GM12865 (cell line): ENCODE measurements around the gene VAPA.
"Not testable (repeated sequence)": the region's sequence is repeated elsewhere in the genome, so short reads cannot be mapped to it uniquely, and the experiment has no call there.

ENCODE experiments used
- DNase-seq: peaks from one replicate; pipeline ENCODE4 v3.0.0; 2010; ENCODE audit warnings: low read depth
- H3K4me3 ChIP-seq: 2 replicates; pipeline ENCODE4 v1.5.1; 2011; ENCODE audit warnings: mild to moderate bottlenecking, low read depth, low read length, control low read depth
- TF ChIP-seq, protein P1 (sequence below): IDR thresholded peaks from 2 replicates; pipeline ENCODE4 v1.5.1; 2011; ENCODE audit warnings: low read length, control low read depth, low read depth, inconsistent platforms; ENCODE audit not compliant: insufficient read depth; ENCODE audit errors: missing control alignments

Gene VAPA

DNA sequence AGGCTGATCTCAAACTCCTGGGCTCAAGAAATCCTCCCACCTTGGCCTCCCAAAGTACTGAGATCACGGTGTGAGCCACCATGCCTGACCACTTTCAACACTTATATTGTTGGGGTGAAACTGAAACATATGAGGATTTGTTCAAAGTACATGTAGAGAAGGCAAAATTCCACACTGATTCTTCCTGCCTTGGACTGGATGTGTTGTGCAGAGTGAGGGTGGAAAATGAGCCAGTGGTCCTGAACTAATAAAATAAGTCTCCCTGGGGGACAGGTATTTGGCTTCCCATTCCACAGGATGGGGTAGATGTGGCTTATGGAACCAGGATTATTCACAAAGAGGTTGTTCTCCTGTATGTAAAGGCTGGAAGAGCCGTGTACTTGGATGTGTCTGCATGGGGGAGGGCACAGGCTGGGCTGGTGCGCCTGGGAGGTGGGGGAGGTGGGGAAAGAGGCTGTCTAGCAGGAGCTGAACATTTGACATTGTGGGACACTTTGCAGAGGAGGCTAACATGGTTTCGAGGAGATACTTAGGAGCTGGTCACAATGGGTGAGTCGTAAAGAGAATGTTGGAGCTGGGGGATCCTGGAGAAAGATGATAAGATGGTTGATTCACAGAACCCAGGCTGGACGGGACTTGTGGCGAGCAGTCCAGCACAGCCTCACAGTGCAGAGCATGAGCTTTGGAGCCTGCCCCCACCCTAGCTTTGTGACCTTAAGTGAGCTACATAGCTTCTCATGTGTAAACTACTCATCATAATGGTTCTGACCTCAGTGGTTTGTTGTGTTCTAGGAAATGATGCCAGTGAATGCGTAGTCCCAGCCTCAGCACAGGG is 28.4 kb upstream of the VAPA start, which contains the start of gene TXNDC2:
TSS of gene TXNDC2 (plus strand) at position 804 of the 835 bp plus-strand sequence. CDS start 708 bp downstream, outside the sequence.
- TF ChIP-seq, protein P1, sequence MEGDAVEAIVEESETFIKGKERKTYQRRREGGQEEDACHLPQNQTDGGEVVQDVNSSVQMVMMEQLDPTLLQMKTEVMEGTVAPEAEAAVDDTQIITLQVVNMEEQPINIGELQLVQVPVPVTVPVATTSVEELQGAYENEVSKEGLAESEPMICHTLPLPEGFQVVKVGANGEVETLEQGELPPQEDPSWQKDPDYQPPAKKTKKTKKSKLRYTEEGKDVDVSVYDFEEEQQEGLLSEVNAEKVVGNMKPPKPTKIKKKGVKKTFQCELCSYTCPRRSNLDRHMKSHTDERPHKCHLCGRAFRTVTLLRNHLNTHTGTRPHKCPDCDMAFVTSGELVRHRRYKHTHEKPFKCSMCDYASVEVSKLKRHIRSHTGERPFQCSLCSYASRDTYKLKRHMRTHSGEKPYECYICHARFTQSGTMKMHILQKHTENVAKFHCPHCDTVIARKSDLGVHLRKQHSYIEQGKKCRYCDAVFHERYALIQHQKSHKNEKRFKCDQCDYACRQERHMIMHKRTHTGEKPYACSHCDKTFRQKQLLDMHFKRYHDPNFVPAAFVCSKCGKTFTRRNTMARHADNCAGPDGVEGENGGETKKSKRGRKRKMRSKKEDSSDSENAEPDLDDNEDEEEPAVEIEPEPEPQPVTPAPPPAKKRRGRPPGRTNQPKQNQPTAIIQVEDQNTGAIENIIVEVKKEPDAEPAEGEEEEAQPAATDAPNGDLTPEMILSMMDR, result no peak
- DNase-seq, result no peak
- no peak within 1 kb of the TSS for H3K4me3 ChIP-seq

DNA sequence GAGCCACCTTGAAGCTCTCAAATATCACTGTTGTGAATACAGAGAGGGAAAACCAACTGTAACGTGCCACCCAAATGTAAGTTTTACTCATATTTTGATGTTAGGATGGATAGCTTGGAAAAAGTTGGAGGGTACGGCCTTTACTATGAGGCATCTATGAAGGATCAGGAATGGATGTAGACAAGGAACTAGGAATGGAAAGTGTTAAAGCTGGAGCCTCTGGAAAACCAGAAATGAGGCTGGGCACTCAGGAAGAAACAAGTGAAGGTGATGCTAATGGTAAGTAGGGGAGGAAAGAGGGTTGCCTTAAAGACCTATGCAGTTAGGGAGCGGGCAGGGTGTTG is 27.8 kb upstream of the VAPA start:
- no peak overlapping the region for H3K4me3 ChIP-seq
- TF ChIP-seq, protein P1, result no peak
- DNase-seq, result no peak

DNA sequence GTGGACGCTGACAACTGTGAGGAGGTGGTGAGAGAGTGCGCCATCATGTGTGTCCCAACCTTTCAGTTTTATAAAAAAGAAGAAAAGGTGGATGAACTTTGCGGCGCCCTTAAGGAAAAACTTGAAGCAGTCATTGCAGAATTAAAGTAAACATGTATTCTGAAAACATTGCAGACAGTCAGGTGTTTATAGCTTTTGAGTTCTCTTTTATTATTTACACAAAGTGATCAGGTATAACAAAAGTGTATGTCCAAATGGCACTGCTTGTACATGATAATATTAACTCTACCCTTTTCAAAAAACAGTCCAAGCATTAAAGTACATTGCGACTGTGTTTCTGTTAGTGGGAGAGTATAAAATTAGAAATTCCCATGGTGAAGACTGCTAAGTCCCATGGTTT is 25.8 kb upstream of the VAPA start:
- TF ChIP-seq, protein P1, result no peak
- no peak for DNase-seq
- no peak overlapping the region for H3K4me3 ChIP-seq

DNA sequence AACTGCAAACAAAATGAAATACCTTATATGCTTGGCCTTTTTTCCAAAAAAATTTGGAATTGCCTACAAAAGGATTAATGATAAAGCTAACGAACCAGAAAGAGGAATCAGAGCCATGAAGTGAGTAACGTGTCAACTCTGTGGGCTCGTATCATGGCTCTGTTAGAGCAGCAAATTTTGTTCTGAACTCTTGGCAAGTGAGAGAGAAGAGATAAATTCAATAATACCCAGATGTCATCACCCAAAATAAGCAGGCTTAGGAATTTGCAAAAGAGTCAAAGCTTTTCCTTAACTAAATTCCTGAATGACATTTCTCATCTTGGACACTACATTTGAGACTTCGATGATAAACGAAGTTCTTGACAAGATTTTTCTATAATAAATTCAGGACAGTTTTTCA is 23.6 kb upstream of the VAPA start:
- H3K4me3 ChIP-seq, result no peak overlapping the region
- TF ChIP-seq, protein P1, result no peak
- DNase-seq, result no peak

DNA sequence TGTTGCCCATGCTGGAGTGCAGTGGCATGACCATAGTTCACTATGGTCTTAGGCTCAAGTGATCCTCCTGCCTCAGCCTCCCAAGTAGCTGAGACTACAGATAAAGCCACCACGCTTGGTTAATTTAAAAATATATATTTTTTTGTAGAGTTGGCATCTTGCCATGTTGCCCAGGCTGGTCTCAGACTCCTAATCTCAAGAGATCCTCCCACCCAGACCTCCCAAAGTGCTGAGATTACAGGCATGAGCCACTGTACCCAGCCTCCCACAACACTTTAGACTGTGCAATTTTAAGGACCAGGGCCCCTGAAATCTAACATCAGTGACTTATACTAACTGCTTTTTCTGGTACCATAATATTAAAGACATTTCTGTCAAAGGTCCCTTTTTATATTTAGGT is 22.9 kb upstream of the VAPA start:
- DNase-seq, result no peak
- no peak overlapping the region for H3K4me3 ChIP-seq

DNA sequence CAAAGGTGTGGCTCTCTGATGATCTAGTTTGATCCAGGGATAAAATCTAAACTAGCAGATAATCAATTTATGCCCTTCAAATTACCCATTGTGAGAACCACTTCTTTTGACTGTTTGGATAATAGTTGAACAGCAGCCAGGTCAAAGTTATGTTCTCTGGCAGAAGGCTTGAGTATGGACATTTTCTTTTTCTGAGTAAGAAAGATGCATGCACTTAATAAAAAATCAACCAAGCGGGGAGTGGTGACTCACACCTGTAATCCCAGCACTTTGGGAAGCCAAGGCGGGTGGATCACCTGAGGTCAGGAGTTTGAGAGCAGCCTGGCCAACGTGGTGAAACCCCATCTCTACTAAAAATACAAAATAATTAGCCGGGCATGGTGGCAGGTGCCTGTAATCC is 22.3 kb upstream of the VAPA start:
- not testable (repeated sequence) for H3K4me3 ChIP-seq, DNase-seq

More for the DNA sequence above, 22.9 kb upstream of the VAPA start:
- TF ChIP-seq, protein P1, result no peak

DNA sequence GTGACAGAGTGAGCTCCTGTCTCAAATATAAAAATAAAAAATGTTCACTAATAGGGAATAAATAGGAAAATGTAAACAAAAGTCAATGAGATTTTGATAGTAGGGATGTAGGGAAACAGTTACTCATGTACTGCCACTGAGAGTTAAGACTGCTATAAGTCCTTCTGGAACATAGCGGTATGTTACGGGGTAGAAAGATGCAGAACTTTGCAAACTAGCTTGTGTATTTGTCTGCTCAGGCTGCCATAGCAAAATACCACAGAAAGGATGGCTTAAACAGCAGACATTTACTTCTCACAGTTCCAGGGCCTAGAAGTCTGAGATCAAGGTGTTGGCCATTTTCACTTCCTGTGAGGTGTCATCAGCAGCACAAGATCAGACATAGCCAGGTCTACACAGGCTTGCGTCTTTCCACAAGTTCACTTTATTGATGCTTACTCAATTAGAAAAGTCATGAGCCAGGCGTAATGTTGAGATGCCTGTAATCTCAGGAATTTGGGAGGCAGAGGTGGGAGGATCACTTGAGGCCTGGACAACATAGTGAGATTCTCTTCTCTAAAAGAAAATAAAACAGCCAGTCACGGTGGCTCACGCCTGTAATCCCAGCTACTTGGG is 19.3 kb upstream of the VAPA start:
- no peak overlapping the region for H3K4me3 ChIP-seq
- TF ChIP-seq, protein P1, result no peak

More for the DNA sequence above, 19.3 kb upstream of the VAPA start:
- DNase-seq, result peak; percentile 32
